Ureter (tissue), 1 donor: ENCODE data around the gene ZBTB37. TPM values are rescaled to one million over a fixed set of nuclear protein-coding genes. Genes with fewer than 3 reads are reported as not detected.
A peak's percentile ranks its signal among the peaks of the same experiment; 100 is the strongest.
"Not testable (repeated sequence)": the region's sequence is repeated elsewhere in the genome, so short reads cannot be mapped to it uniquely, and the experiment has no call there.

Source experiments
- DNase-seq: peaks from one replicate; pipeline ENCODE4 v3.0.0-alpha.2; 2020; ENCODE audit warnings: low spot score
- total RNA-seq: library from RNA; stranded (reverse); gene quantifications from one replicate; pipeline ENCODE4 v1.2.4, GENCODE V29; 2023
- donor health status: DM: yes; HTN: yes; CAD: no.

Gene ZBTB37
- total RNA-seq, 1 donor from 2014 or later, result 20.4 TPM

DNA sequence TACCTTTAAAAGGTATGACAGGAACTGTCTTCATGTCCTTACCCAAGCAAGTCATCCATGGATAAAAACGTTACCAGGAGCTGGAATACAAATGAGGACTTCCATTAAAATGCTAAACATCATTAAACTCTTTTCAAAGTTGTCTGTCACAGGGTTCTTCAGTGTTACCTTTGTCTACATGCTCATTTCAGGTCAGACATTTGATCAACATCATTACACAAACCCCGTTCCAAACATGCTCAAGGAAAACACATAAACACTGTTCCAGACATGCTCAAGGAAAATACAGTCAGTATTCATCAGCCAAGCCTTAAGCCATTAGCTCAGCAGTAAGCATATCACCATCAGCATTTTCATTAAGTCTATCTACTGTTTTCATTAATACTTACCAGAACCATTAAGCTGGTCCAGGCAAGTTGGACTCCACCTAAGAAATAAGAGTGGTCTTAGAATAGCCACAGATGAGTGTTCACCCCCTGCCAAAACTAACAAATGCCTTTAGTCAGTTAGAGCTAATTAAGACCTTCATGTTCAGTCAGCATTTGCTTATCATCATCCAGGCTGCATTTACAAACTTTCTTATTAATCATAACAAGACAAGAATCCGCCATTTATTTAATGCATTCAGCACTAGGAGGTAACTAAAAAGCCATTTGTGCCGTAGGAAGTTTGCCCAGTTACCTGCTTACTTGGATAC is 2.6 kb upstream of the ZBTB37 start:
- DNase-seq, result no peak

DNA sequence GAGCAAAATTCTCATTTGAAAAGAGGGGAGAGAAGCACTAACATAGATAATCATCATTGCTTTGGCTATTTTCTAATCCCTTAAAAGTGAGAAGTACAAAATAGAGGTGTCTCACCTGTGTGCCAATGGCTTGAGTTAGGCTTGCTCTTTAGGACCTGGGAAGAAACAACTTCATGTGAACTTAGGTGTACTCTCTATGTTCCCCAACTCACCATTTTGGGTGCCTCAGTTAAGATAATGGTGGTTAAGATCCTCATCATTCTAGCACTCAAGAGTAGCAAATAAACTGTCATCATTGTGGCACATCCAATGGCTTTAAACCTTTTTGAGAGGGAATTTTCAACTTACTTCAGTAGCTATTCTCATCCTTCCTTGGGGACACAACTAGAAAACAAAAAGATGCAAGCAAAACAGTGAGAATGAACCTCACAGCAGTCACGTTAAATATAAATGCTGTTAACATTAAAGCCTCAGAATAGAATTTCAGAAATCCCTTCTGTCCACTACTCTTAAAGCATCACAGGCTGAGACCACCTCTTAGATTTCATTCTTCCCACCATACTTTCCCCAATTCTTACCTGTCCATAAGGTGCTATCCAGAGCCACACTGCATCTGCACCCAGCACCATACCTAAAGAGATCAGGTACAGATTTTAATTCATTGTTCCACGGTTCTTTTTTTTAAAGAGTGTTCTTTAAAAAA is 1.6 kb upstream of the ZBTB37 start:
- no peak for DNase-seq

DNA sequence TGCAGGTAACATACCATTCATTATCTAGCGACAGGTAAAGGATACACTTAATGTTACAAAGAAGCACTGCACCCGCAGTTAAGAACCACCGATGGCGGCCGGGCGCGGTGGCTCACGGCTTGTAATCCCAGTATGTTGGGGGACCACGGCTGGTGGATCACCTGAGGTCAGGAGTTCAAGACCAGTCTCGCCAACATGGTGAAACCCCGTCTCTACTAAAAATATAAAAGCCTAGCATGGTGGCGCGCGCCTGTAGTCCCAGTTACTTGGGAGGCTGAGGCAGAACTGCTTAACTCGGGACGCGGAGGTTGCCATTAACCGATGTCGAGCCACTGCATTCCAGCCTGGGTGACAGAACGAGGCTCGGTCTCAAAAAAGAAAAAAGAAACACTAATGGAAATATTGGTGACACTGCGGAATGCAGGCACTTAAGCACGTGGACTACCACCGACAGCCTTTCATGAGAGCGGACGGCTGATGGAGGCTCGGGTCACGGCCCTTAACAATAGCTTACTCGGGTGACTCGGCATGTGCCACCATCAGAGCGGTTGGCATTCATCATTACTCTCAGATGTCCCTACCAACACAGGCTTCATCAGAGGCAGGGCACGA is 933 bp upstream of the ZBTB37 start:
- no peak for DNase-seq

DNA sequence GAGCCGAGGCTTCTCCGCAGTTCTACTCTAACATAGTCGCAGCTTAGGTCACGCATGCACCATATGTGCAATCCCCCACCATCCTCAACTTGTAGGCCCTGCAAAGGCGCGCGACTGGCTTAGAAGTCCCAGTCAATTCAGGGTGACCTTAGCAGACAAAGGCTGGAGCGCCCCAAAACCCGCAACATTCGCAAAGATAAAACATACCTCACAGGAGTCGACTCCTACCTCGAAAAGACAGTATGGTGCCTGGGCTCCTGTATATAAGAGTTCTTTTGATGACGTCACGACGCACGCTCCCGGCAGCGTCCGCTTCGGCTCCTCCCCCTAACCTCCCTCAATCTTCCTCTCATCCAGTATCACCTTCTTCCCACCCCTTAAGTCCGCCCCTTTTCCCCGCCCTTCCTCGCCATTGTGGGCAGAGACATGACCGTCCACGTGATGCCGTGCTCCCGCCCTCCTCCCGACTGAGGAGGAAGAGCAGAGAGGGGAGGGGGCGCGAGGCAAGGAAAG is 371 bp upstream of the ZBTB37 start, which contains the start of gene GAS5:
Gene GAS5 (minus strand): TSS at position 237 of the 513 bp plus-strand sequence.
- peak; percentile 100 for DNase-seq

DNA sequence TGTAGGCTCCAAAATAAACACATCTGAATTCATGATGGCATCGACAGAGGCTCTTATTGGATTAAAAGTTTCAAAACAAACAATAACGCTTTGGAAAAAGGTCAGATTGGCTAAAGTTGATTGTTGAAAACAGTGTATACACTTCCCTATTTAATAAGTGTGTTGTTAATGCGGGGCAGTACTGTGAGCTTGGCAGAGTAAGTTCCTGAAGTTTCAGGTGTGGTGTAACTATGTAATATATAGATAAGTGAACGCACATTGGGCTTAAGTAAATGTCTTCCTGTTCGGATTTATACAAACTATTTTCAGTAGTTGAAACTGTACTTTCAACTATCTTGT is 810 bp downstream of the ZBTB37 start:
- DNase-seq, result no peak

DNA sequence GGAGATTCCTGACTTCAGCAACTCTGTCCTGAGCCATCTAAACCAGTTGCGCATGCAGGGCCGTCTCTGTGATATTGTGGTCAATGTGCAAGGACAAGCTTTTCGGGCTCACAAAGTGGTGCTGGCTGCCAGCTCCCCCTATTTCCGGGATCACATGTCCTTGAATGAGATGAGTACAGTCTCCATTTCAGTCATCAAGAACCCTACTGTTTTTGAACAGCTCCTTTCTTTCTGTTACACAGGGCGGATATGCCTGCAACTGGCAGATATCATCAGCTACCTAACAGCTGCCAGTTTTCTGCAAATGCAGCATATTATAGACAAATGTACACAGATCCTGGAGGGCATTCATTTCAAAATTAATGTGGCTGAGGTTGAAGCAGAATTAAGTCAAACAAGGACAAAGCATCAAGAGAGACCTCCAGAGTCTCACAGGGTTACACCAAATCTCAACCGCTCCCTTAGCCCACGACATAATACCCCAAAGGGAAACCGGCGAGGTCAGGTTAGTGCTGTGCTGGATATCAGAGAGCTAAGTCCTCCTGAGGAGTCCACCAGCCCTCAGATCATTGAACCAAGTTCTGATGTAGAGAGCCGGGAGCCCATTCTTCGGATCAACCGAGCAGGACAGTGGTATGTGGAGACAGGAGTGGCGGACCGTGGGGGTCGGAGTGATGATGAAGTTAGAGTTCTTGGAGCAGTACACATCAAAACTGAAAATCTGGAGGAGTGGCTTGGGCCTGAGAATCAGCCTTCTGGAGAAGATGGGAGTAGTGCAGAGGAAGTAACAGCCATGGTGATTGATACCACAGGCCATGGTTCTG is 2.3 kb downstream of the ZBTB37 start:
- no peak for DNase-seq

DNA sequence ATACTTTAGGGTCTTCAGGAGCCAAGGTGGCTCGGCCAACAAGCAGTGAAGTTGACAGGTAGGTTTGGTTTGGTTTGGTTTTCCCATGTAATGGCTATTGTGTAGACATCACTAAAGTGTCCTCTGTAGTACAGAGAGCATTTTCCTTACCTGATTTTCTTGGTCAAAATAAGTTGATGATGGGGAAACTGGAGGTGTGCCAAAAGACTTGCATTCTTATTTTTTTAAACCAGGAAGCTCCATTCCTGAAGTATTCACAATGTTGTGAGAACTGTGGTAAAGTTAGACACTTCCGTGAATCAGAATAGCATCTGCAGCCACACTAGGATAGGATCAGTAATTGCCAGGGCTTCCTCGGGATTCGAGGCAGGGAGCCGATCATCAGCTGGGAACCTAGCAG is 2.9 kb downstream of the ZBTB37 start:
- no peak for DNase-seq

DNA sequence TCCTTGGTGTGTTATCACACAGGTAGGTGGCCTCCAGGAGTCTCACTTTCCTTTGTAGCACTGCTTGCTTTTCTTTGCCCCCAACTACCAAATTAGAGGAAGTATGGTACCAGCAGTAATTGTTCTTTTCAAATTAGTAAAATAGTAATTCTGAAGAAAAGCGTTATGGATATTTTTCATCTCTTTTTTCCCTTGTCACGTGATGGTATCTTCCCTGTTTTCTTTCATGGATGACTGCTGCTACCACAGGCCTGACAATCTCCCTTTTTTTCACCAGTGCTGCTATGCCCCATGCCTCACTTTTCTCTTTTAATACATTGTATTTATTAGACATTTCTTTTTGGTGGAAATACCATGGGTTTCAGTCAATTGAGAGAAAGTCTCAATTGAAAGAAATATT is 3.3 kb downstream of the ZBTB37 start:
- no peak for DNase-seq

DNA sequence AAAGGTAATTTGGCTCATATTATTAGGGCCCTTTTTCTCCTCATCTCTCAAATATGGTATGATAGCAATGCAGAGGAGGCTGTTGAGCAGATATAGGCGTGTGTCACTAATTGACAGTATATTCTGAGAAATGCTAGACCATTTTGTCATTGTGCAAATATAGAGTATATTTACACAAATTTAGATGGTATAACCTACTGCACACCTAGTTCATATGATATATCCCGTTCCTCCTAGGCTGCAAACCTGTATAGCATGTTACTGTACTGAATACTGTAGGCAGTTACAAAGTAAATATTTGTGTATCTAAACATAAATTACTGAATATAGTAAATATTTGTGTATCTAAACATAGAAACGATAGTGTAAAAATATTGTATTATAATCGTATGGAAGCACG is 8.6 kb downstream of the ZBTB37 start:
- DNase-seq, result no peak

DNA sequence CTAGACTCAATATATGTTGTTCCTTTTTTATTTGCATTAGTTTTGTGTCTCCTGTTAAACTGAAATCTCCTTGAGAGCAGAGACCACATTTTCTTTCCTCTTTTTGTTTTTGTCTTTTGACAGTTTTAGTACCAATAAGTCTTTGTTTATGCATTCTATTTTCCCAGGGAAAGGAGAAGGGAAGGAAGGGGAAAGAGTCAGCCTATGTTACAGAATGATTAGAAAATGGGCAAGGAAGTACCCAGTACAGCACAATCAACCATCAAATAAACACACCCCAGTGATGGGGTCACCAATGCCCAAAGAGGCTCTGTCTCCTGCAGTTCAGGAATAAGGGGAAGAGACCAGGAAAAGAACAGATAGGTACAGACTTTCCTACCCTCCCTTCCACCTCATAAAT is 10.1 kb downstream of the ZBTB37 start:
- DNase-seq, result no peak

DNA sequence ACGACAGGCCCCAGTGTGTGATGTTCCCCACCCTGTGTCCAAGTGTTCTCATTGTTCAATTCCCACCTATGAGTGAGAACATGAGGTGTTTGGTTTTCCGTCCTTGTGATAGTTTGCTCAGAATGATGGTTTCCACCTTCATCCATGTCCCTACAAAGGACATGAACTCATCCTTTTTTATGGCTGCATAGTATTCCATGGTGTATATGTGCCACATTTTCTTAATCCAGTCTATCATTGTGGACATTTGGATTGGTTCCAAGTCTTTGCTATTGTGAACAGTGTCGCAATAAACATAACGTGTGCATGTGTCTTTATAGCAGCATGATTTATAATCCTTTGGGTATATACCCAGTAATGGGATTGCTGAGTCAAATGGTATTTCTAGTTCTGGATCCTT is 12.9 kb downstream of the ZBTB37 start:
- not testable (repeated sequence) for DNase-seq

DNA sequence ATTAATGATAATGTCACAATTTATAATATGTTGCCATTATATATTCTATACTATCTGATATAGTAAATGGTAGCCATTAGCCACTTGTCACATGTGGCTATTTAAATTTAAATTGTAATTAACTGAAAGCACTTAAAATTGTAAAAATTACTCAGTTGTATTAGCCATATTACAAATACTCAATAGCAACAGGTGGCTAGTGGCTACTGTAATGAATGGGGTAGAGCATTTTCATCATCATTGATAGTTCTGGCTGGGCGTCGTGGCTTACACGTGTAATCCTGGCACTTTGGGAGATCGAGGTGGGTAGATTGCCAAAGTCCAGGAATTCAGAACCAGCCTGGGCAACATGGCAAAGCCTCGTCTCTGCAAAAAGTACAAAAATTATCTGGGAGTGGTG is 16.5 kb downstream of the ZBTB37 start:
- no peak for DNase-seq

DNA sequence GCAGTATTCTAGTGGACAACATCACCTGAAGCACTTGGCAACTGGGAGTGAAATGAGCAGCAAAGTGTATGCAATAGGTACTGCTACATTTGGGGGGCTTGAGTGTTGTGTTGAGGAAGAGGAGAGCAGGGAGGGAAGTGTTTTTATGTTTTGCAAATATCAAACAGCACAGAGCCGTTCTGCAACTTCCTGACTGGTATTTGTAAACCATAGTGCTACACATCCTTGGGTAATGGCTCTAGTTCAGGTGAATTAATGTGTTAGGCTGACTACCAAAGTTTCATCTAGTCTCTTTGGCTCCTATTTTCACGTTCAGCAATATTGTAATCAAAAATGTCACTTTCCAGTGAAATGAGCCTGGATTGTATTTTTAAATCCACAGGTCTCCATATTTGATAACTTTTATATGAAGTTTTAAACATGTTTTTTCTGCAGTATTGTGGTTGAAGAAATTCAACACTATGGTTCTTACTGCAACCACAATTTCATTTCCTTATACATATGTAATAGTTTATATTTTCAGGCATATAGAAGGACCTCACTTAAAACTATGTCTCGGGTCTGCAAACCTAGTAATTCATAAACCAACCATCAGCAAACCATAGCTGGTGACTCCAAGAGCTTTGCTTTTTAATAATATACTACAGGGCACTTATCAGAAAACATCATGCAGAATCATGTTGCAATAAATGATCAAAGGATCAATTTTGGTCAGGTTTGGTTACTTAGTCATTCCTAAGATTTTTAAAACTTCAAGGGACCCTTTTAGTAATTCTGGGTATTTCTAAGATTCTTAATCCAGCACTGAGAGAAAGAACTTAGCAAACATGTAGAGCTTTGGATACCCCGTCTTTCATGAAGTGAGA is 18.8 kb downstream of the ZBTB37 start:
- DNase-seq, result no peak

DNA sequence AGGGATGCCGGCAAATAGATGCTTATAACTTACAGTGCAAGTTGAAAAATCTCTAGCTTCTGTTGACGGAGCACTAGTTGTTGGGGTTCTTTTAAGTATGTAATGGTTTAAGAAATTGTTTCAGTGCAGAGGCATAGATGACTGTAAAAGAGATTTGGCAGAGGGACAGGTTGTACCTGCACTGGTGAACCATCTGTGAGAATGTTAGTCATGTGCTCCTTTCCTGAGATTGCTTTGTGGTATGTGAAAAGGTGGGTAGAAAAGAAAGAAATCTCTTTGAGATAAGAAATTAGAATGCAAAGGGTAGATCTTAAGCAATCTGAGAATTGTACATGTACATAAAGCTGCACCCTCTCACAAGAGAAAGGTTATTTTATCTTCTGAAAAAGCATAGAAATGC is 19.4 kb downstream of the ZBTB37 start:
- DNase-seq, result no peak

DNA sequence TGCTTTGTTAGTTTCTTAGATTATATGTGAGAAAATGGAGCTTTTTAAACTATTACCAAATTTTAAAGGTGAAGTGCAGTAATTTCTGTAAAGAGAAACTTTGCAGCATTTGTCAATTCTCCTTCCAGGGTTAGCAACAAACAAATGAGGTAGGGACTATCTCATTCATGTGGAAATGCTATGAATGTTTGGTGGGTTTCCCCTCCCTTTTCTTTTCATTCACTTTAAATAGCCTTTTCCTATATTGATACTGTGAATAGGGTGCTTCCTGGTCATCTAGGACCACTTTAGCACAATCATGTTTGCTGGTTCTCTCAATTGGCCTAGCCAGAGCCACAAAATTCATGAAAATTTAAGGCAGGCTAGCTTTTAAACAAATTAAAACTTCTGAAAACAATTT is 20.6 kb downstream of the ZBTB37 start:
- no peak for DNase-seq

DNA sequence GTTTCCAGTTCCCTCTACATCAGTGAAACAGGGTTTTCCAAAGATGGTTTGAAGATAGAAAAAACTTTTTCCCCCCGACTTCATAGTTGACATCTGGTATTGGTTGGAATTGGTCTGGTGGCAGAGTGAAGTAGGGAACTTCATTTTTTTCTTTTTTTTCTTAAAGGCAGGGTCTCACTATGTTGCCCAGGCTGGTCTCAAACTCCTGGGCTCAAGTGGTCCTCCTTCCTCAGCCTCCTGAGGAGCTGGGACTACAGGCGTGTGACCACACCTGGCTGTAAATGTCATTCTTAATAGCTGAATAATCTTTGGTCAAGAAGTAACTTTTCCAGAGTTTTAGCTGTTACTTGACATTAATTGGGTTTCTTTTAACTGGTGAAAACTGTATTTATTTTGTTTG is 21.7 kb downstream of the ZBTB37 start:
- DNase-seq, result no peak

DNA sequence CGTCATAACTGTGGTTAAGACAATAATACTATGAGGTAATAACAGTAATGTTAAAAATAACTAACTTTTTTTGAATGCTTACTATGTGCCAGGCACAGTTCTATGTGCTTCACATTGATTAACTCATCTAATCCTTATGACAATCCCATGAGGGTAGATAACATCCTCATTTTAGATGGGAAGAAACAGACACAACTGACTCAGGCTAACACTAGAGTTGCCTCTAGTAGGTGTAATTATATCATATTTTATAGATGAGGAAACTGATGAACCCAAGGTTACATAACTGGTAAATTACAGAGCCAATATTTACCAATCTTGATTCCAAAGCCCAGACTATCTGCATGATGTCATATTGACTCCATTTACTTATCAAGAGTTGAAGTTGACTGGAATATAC is 25.4 kb downstream of the ZBTB37 start:
- no peak for DNase-seq

DNA sequence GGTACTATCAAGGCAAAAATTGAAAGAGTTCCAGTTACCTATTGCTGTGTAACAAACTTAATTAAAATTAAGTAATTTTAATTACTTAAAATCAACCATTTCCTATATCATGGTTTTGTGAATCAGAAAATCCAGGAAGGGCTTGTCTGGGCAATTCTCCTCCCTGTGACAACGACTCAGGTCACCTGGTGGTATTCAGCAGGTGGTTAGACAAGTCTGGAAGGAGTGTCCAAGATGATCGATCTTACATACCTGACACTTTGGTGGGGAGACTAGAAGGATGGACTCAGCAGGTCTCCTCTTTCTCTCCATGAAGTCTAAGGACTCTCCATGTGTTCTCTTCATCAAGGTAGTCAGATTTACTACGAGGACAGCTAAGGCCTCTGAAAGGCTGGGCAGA is 26.0 kb downstream of the ZBTB37 start:
- DNase-seq, result no peak

DNA sequence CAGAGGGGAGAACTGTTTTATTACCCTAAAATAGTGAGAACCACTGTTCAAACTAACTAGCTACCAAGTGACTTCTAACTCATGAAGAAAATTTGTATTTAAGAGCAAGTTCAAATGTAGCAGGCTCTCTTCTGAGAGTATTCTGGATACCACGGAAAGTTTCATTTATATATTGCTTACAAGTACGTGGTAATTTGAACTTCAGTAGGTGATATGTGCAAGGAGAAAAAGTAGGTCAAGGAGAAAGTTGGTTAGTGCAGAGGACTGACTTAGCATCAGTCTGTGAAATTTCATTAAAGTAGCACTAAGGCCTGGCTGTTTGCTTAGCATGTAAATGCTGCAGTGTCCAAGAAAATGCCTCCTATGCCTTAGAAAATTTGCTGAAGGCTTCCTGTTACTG is 32.2 kb downstream of the ZBTB37 start:
- DNase-seq, result no peak

DNA sequence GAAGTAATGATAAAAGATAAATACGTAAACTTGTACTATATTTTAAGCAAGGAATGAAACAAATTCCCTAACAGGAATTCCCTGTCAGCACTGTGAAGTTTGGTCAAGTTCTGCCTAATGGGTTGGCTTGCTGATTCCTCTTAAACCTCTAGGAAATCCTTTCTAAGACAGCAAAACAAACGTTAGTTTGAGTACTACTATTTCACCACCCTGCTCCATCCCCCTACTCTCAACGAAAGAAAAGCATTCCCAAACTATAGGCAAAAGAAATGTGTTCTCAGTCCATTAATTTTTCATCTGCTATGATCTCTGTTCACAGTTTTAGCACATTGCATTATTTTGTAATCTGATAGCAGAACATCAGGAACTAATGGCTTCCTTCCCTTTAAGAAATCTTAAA is 32.8 kb downstream of the ZBTB37 start:
- DNase-seq, result no peak

DNA sequence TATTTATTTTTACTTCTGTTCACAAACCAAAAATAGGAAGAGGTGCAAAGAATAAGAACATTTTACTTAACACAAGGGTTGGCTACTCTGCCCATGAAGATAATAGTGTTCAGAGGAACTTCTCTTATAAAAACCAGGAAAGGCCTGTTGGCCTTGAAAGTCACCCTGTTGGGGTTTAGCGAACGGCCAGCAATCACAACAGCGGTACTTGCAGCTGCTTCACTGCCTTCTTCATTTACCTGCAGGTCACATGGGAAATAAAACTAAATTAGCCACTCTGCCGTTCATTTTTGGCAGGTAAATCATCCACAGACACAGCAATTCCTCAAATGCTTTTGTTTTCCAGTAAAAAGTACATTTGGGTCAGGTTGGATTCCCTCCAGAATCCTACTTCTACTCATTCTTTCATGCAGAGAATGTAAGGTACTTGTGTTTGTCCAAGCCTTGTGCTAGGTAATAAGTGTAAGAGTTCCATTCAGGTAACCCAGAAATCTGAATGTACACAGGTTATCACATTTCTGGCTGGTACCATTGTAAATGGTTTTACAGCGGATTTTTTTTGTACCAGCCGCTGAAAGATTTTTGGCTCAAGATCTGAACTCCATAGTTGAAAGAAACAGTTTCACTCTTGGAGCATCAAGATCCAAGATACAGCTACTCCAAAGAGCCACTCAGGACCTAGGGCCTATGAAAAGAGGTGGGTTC is 35.8 kb downstream of the ZBTB37 start:
- no peak for DNase-seq
